Measurements from ENCODE around the gene RXRG.

GRCh38 chr1:165483412-165483811 is 38.5 kb upstream of the RXRG start:
- TF ChIP-seq FOSL2 (IDR thresholded peaks at IDR 0.05; ENCODE audit: borderline replicate concordance, low read depth) = no peak
- no peak for TF ChIP-seq RXRA (IDR thresholded peaks at IDR 0.05; ENCODE audit: borderline replicate concordance, low read depth)
- no peak for TF ChIP-seq REST (IDR thresholded peaks at IDR 0.05; ENCODE audit: low read depth, low read length)
- no peak for TF ChIP-seq CTCF (IDR thresholded peaks at IDR 0.05)
- TF ChIP-seq RFX5 (IDR thresholded peaks at IDR 0.05; ENCODE audit: low read length) = no peak
- no peak for TF ChIP-seq POLR2AphosphoS5 (IDR thresholded peaks at IDR 0.05; ENCODE audit: low read depth, low read length)
- no peak for TF ChIP-seq MAX (IDR thresholded peaks at IDR 0.05; ENCODE audit: low read depth)
- no peak for TF ChIP-seq JUND (IDR thresholded peaks at IDR 0.05)
- TF ChIP-seq RAD21 (IDR thresholded peaks at IDR 0.05; ENCODE audit: low read length) = no peak
- no peak for TF ChIP-seq YY1 (IDR thresholded peaks at IDR 0.05; ENCODE audit: low read depth)
- TF ChIP-seq TCF12 (IDR thresholded peaks at IDR 0.05) = no peak
- no peak for TF ChIP-seq ZBTB33 (IDR thresholded peaks at IDR 0.05; ENCODE audit: borderline replicate concordance, low read depth)
- no peak for TF ChIP-seq EP300 (IDR thresholded peaks at IDR 0.05; ENCODE audit: borderline replicate concordance in 1 of 2, low read depth in 1 of 2, low read length in 1 of 2)
- no peak for TF ChIP-seq GATA2 (CRISPR knock-in tag; IDR thresholded peaks at IDR 0.05)
